HEK293T (cell line): Measurements from ENCODE around the gene UTS2R.

Experiments
- CTCF ChIA-PET: fragments of 350-600 bp; formaldehyde crosslinking; extraction: SDS; loops from one replicate; lab custom pipeline; 2021; ENCODE audit warnings: antibody characterized with exemption, inconsistent platforms; lab: Yijun Ruan, JAX
- POLR2A ChIA-PET: fragments of 350-600 bp; formaldehyde crosslinking; extraction: SDS; loops from one replicate; lab custom pipeline; 2020; ENCODE audit warnings: antibody characterized with exemption, inconsistent platforms; lab: Yijun Ruan, JAX
- DNase-seq: peaks from one replicate; pipeline ENCODE4 v3.0.0; 2012; ENCODE audit warnings: mixed read lengths; ENCODE audit errors: extremely low spot score
- ARNT ChIP-seq: fragments of 450-650 bp; IDR thresholded peaks from 2 replicates; pipeline ENCODE4 v1.6.1; 2017; ENCODE audit warnings: mild to moderate bottlenecking
- BHLHE40 ChIP-seq: fragments of 450-650 bp; IDR thresholded peaks from 2 replicates; pipeline ENCODE4 v1.6.1; 2016; ENCODE audit warnings: mild to moderate bottlenecking, moderate library complexity, borderline replicate concordance
- CTBP1 ChIP-seq: fragments of 450-650 bp; IDR thresholded peaks from 2 replicates; pipeline ENCODE4 v1.6.1; 2016; ENCODE audit warnings: borderline replicate concordance
- ELF4 ChIP-seq: fragments of 450-650 bp; IDR thresholded peaks from 2 replicates; pipeline ENCODE4 v1.6.1; 2017; ENCODE audit warnings: antibody characterized with exemption
- FOXA1 ChIP-seq: fragments of 450-650 bp; IDR thresholded peaks from 2 replicates; pipeline ENCODE4 v1.6.1; 2016; ENCODE audit warnings: mild to moderate bottlenecking
- FOXK2 ChIP-seq: fragments of 450-650 bp; IDR thresholded peaks from 2 replicates; pipeline ENCODE4 v1.6.1; 2016; ENCODE audit warnings: mild to moderate bottlenecking
- FOXM1 ChIP-seq: fragments of 450-650 bp; IDR thresholded peaks from 2 replicates; pipeline ENCODE4 v1.6.1; 2017; ENCODE audit warnings: mild to moderate bottlenecking, borderline replicate concordance
- HDGF ChIP-seq: fragments of 450-650 bp; IDR thresholded peaks from 2 replicates; pipeline ENCODE4 v1.6.1; 2017; ENCODE audit warnings: antibody characterized with exemption, borderline replicate concordance
- L3MBTL2 ChIP-seq: fragments of 450-650 bp; conservative IDR thresholded peaks from 2 replicates; pipeline ENCODE4 v1.6.1; 2016; ENCODE audit warnings: mild to moderate bottlenecking
- LEF1 ChIP-seq: fragments of 450-650 bp; IDR thresholded peaks from 2 replicates; pipeline ENCODE4 v1.6.1; 2017; ENCODE audit warnings: mild to moderate bottlenecking, borderline replicate concordance
- NFRKB ChIP-seq: fragments of 450-650 bp; IDR thresholded peaks from 2 replicates; pipeline ENCODE4 v1.6.1; 2016; ENCODE audit warnings: mild to moderate bottlenecking, moderate library complexity
- PKNOX1 ChIP-seq: fragments of 450-650 bp; IDR thresholded peaks from 2 replicates; pipeline ENCODE4 v1.6.1; 2016
- SP1 ChIP-seq: fragments of 450-650 bp; IDR thresholded peaks from 2 replicates; pipeline ENCODE4 v1.6.1; 2017
- SUZ12 ChIP-seq: fragments of 450-650 bp; IDR thresholded peaks from 2 replicates; pipeline ENCODE4 v1.6.1; 2016; ENCODE audit warnings: mild to moderate bottlenecking
- TARDBP ChIP-seq: fragments of 450-650 bp; IDR thresholded peaks from 2 replicates; pipeline ENCODE4 v1.6.1; 2016
- ZNF384 ChIP-seq: fragments of 450-650 bp; IDR thresholded peaks from 2 replicates; pipeline ENCODE4 v1.6.1; 2016

Gene UTS2R

GRCh38 chr17:82353484-82353883 lies 18.1 kb upstream of the UTS2R start:
- CTCF ChIA-PET, result no interaction called here
- TF ChIP-seq FOXA1, result no peak
- no peak for TF ChIP-seq SP1
- no peak for TF ChIP-seq NFRKB
- TF ChIP-seq BHLHE40, result no peak
- TF ChIP-seq TARDBP, result no peak
- TF ChIP-seq LEF1, result no peak
- no peak for TF ChIP-seq L3MBTL2
- no peak for TF ChIP-seq ELF4
- no peak for TF ChIP-seq FOXM1
- TF ChIP-seq FOXK2, result no peak
- no peak for TF ChIP-seq PKNOX1
- no peak for TF ChIP-seq ARNT
- no peak for TF ChIP-seq CTBP1
- POLR2A ChIA-PET, result no interaction called here
- DNase-seq, result no peak

- ChIA-PET CTCF (interaction anchor here (0.6 kb wide), 1 partner anchor 115 kb away, joined by 3 read pairs; no protein-coding TSS in a partner anchor), POLR2A (no interaction called here)
- DNase-seq, result no peak
- no peak for TF ChIP-seq CTBP1
- no peak for TF ChIP-seq SUZ12
- TF ChIP-seq L3MBTL2, result no peak
- TF ChIP-seq TARDBP, result no peak
- TF ChIP-seq ELF4, result no peak
- TF ChIP-seq LEF1, result no peak
- TF ChIP-seq SP1, result no peak
- TF ChIP-seq FOXM1, result no peak
- TF ChIP-seq HDGF, result no peak
- TF ChIP-seq NFRKB, result no peak
- no peak for TF ChIP-seq FOXA1
- TF ChIP-seq ZNF384, result no peak
These were observed 16.7 kb upstream of the UTS2R start for GRCh38 chr17:82354804-82355308.

DNA sequence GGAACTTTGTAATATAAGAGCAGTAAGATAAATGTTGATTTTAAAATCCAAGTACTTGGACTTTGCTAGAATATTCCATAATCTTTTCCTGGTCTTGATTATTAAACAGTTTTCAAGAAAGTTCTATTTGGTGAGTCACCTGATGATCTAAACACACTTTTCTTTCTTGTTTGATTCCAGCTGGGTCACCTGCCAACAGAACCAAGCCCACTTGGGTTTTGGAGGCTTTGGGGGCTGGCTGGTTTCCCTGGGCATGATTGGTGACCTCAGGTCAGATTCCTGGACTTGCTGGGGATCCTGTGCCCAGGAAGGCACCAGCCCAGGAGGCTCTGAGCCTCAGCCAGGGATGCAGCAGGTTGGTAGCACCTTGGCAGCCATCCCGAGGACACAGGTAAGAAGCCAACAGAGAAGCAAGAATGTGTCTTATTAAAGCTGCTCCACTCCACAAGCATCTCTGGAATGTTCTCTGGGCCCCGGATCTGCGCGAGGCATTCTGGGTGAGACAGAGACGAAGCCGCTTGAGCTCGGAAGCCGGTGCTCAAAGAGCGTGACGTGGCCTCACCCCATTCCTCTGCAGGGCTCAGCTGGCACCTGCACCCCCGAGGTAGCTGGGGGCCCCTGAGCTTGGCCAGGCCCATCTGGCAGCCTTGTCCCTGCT lies 15.7 kb upstream of the UTS2R start:
- POLR2A ChIA-PET, result interaction anchor here (0.8 to 4.0 kb wide), 2 partner anchors 12 to 18 kb away, joined by 3 to 22 read pairs; no protein-coding TSS in a partner anchor
- no peak for TF ChIP-seq ARNT
- TF ChIP-seq FOXA1, result no peak
- no peak for TF ChIP-seq PKNOX1
- TF ChIP-seq SUZ12, result no peak
- TF ChIP-seq SP1, result no peak
- CTCF ChIA-PET, result interaction anchor here (0.6 kb wide), 1 partner anchor 116 kb away, joined by 3 read pairs; no protein-coding TSS in a partner anchor
- DNase-seq, result no peak

GRCh38 chr17:82356845-82357355 lies 14.7 kb upstream of the UTS2R start:
- CTCF ChIA-PET, result no interaction called here
- DNase-seq, result no peak
- no peak for TF ChIP-seq ZNF384
- TF ChIP-seq CTBP1, result no peak
- TF ChIP-seq SP1, result no peak
- TF ChIP-seq FOXM1, result no peak
- POLR2A ChIA-PET, result interaction anchor here (0.8 to 4.0 kb wide), 2 partner anchors 11 to 17 kb away, joined by 3 to 22 read pairs; no protein-coding TSS in a partner anchor

- TF ChIP-seq FOXM1 (no peak), HDGF (no peak), PKNOX1 (no peak), SP1 (no peak), ZNF384 (no peak), TARDBP (no peak), CTBP1 (no peak), SUZ12 (no peak), FOXK2 (no peak), LEF1 (no peak), FOXA1 (no peak), ARNT (no peak), BHLHE40 (no peak), NFRKB (no peak), ELF4 (no peak), L3MBTL2 (no peak)
- no peak for DNase-seq
- ChIA-PET CTCF (interaction anchor here (1.2 kb wide), 1 partner anchor 57 kb away, joined by 4 read pairs; no protein-coding TSS in a partner anchor), POLR2A (interaction anchor here (4.0 kb wide), 1 partner anchor 10 kb away, joined by 22 read pairs; no protein-coding TSS in a partner anchor)
These were observed 14.2 kb upstream of the UTS2R start for GRCh38 chr17:82357394-82357793.
